Activated CD8-positive, alpha-beta memory T cell treated with anti-CD3 and anti-CD28 coated beads, Interleukin-2, amount 50 U/mL, for 1 hour (primary cell): ENCODE data around the gene PPP1R12C.
A peak's percentile ranks its signal among the peaks of the same experiment; 100 is the strongest.

Experiments
- DNase-seq: peaks from one replicate; pipeline ENCODE4 v3.0.0-alpha.2; 2020; ENCODE audit errors: extremely low read depth

Gene PPP1R12C

GRCh38 chr19:55091126-55091910, 26.1 kb downstream of the PPP1R12C start:
- DNase-seq, result no peak

GRCh38 chr19:55090564-55090963, 26.9 kb downstream of the PPP1R12C start:
- DNase-seq, result no peak

- DNase-seq, result no peak
Observed at GRCh38 chr19:55089342-55089944, 28.0 kb downstream of the PPP1R12C start.

- DNase-seq, result peak; percentile 34
Observed at GRCh38 chr19:55088543-55089341, 28.7 kb downstream of the PPP1R12C start.

GRCh38 chr19:55088021-55088451, 29.4 kb downstream of the PPP1R12C start:
- DNase-seq, result no peak

- no peak for DNase-seq
Observed at GRCh38 chr19:55087542-55087901, 29.9 kb downstream of the PPP1R12C start.

- no peak for DNase-seq
Observed at GRCh38 chr19:55086730-55087541, 30.5 kb downstream of the PPP1R12C start.

GRCh38 chr19:55085923-55086715, 31.3 kb downstream of the PPP1R12C start:
- no peak for DNase-seq

GRCh38 chr19:55084416-55084815, 33.0 kb downstream of the PPP1R12C start:
- DNase-seq, result no peak

GRCh38 chr19:55083004-55083850, 34.2 kb downstream of the PPP1R12C start:
- no peak for DNase-seq

- no peak for DNase-seq
Observed at GRCh38 chr19:55082020-55082851, 35.2 kb downstream of the PPP1R12C start.

GRCh38 chr19:55081770-55082019, 35.7 kb downstream of the PPP1R12C start:
- no peak for DNase-seq

- DNase-seq, result peak; percentile 35
Observed at GRCh38 chr19:55080968-55081769, 36.3 kb downstream of the PPP1R12C start.

GRCh38 chr19:55080121-55080967, 37.1 kb downstream of the PPP1R12C start:
- DNase-seq, result no peak

- DNase-seq, result no peak
Observed at GRCh38 chr19:55079400-55080038, 37.9 kb downstream of the PPP1R12C start.

- no peak for DNase-seq
Observed at GRCh38 chr19:55078996-55079395, 38.4 kb downstream of the PPP1R12C start.

GRCh38 chr19:55077106-55077505, 40.3 kb downstream of the PPP1R12C start:
- no peak for DNase-seq
